Testis (tissue), 3 donors: ENCODE data around the gene CENPV. TPM values are rescaled to one million over a fixed set of nuclear protein-coding genes. Genes with fewer than 3 reads are reported as not detected.
"Not testable (repeated sequence)": the region's sequence is repeated elsewhere in the genome, so short reads cannot be mapped to it uniquely, and the experiment has no call there.

Experiments
- DNase-seq: peaks from one replicate; pipeline ENCODE4 v3.0.0-alpha.2; 2019
- H3K27ac ChIP-seq, 2 donors: fragments of 200-600 bp; sonication (generic); one replicate each; pipeline ENCODE4 v1.5.1; 2019
- H3K27me3 ChIP-seq: fragments of 200-600 bp; sonication (generic); one replicate; pipeline ENCODE4 v1.5.1; 2019
- H3K36me3 ChIP-seq: fragments of 200-600 bp; sonication (generic); one replicate; pipeline ENCODE4 v1.5.1; 2017; ENCODE audit warnings: low read depth; ENCODE audit errors: missing control alignments
- H3K4me1 ChIP-seq: fragments of 200-600 bp; sonication (generic); one replicate; pipeline ENCODE4 v1.5.1; 2019
- H3K4me3 ChIP-seq, 2 donors: fragments of 200-600 bp; sonication (generic); one replicate each; pipeline ENCODE4 v1.5.1; 2017 to 2019
- H3K9me3 ChIP-seq: fragments of 200-600 bp; sonication (generic); one replicate; pipeline ENCODE4 v1.5.1; 2017
- POLR2A ChIP-seq: fragments of 450-650 bp; IDR thresholded peaks from one replicate; pipeline ENCODE4 v1.6.1; 2017; ENCODE audit warnings: antibody characterized with exemption, mild to moderate bottlenecking, moderate library complexity
- WGBS, 2 donors: methylation state at CpG; one replicate each; pipeline ENCODE4 v1.1.5; 2018; 5-methylcytosine and 5-hydroxymethylcytosine counted together
- intact Hi-C: fragments of 100-400 bp; cut with DNase I; formaldehyde crosslinking; loops from one replicate; pipeline ENCODE4 v1.15.1; 2023; ENCODE audit warnings: low total_unique reads
- polyA plus RNA-seq: library from polyadenylated mRNA; stranded (reverse); fragments of 350-450 nt; fragmentation: Illumina TruSeq; extraction: RNeasy Lipid Tissue Mini Kit (QIAGEN cat#74804); gene quantifications from one replicate; pipeline ENCODE4 v1.2.3, GENCODE V29; 2014; ENCODE audit warnings: low read depth, low replicate concordance; ENCODE audit not compliant: insufficient read depth
- total RNA-seq, 2 donors: library from RNA; depleted of rRNA; stranded (reverse); fragments of >200 nt; gene quantifications; one replicate each; pipeline ENCODE4 v1.2.3, GENCODE V29; 2016
- TF ChIP-seq, protein P1 (sequence below), 3 experiments: fragments of 450-650 bp in 2 of 3; fragments of 200-600 bp in 1 of 3; sonication (generic) in 1 of 3; IDR thresholded peaks; one replicate each; pipeline ENCODE4 v1.5.1; 2016 to 2019; ENCODE audit warnings: antibody characterized with exemption in 3 of 3, mild to moderate bottlenecking in 2 of 3, moderate library complexity in 1 of 3

The CENPV gene
- total and polyA plus RNA-seq, 3 donors from 2014 or later = 73.5 to 119 (median 82.3) TPM

DNA sequence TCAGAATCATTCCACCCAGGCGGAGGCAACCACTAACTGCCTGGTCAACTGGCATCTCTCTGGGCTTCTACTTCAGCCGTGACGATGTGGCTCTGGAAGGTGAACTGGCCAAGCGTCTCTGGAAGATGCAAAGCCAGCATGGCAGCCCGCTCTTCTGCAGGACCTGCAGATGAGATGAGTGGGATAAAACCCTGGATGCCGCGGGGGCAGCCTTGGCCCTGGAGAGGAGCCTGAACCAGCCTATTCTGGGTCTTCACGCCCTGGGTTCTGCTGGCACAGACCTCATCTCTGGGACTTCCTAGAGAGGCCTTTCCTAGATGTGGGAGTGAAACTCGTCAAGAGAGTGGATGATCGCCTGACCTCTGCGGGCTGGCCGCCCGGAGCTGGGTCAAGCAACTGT lies 38.2 kb upstream of the CENPV start:
- no peak overlapping the region for H3K4me3 ChIP-seq
- H3K9me3 ChIP-seq = no peaks in the 10 kb centered on the region
- H3K27ac ChIP-seq = no peak overlapping the region
- WGBS, 2 donors = 92 to 95% methylated on average over 11 to 12 of the region's 13 CpGs
- intact Hi-C loops = no loop called here
- no peak for DNase-seq
- H3K36me3 ChIP-seq = no peaks in the 10 kb centered on the region
- TF ChIP-seq, protein P1, sequence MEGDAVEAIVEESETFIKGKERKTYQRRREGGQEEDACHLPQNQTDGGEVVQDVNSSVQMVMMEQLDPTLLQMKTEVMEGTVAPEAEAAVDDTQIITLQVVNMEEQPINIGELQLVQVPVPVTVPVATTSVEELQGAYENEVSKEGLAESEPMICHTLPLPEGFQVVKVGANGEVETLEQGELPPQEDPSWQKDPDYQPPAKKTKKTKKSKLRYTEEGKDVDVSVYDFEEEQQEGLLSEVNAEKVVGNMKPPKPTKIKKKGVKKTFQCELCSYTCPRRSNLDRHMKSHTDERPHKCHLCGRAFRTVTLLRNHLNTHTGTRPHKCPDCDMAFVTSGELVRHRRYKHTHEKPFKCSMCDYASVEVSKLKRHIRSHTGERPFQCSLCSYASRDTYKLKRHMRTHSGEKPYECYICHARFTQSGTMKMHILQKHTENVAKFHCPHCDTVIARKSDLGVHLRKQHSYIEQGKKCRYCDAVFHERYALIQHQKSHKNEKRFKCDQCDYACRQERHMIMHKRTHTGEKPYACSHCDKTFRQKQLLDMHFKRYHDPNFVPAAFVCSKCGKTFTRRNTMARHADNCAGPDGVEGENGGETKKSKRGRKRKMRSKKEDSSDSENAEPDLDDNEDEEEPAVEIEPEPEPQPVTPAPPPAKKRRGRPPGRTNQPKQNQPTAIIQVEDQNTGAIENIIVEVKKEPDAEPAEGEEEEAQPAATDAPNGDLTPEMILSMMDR (IDR thresholded peaks at IDR 0.05) = no peak
- TF ChIP-seq POLR2A = no peak
- H3K27me3 ChIP-seq = no peaks in the 10 kb centered on the region
- H3K4me1 ChIP-seq = no peaks in the 10 kb centered on the region

DNA sequence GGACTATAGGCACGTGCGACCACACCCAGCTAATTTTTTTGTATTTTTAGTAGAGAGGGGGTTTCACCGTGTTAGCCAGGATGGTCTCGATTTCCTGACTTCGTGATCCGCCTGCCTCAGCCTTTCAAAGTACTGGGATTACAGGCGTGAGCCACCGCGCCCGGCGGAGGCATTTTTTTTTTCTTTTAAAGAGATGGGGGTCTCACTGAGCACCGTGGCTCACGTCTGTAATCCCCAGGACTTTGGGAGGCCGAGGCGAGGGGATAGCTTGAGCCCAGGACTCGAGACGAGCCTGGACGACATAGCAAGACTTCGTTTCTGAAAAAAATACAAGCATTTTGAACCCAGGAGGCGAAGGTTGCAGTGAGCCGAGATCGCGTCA lies 32.8 kb upstream of the CENPV start:
- Histone ChIP-seq H3K4me3 (peak overlapping the region; percentile 40 to 53), H3K27ac (peak overlapping the region in 1 of 2 donors; percentile 57)
- peak; percentile 58 for DNase-seq
- intact Hi-C loops, H3K9me3 ChIP-seq, H3K4me1 ChIP-seq, H3K36me3 ChIP-seq, H3K27me3 ChIP-seq: not testable (repeated sequence)
- 36 to 48% methylated on average over 19 to 23 of the region's 23 CpGs for WGBS, 2 donors

DNA sequence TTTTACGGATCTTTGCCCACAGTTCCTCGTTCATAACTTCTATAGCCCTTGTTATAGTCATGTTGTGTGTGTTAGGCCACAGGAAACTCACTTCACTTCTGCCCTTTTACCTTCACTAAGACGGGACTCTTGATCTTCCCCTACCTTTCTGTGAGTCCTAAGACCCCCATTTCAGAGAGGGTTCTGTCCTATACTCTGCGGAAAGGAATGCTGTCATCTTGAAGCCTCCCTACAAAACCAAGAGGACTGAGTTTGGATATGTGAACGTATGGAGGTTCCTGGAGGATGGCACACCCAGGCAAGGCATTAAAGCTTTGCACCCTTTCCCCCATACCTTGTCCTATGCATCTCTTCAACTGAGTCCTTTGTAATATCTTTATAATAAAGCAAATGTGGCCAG lies 31.3 kb upstream of the CENPV start:
- DNase-seq = no peak
- TF ChIP-seq POLR2A = no peak
- TF ChIP-seq, protein P1 (IDR thresholded peaks at IDR 0.05) = no peak
- Histone ChIP-seq H3K9me3 (no peaks in the 10 kb centered on the region), H3K4me3 (no peak overlapping the region), H3K27me3 (no peaks in the 10 kb centered on the region), H3K36me3 (no peaks in the 10 kb centered on the region), H3K4me1 (peaks cover 2% of the 10 kb centered on the region), H3K27ac (peak overlapping the region in 1 of 2 donors; percentile 36)
- WGBS, 2 donors = 65 to 77% methylated on average over 5 of the region's 5 CpGs
- intact Hi-C loops = no loop called here

DNA sequence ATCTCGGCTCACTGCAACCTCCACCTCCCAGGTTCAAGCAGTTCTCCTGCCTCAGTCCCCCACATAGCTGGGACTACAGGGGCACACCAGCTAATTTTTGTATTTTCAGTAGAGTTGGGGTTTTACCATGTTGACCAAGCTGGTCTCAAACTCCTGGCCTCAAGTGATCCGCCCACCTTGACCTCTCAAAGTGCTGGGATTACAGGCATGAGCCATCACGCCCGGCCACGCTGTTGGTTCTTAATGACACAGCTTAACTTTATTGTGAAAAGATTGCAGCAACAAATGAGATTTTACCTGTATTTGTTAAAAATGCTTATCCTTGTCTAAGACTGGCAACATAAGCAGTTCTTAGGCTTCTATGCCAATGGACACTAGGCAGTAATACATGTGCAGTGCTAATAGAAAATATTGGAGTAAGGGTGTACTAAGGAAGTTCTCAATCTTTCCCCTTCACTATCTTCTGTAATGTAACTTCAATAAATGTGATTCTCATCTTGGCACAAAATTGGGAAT lies 30.6 kb upstream of the CENPV start:
- no peak overlapping the region for H3K4me3 ChIP-seq
- no peaks in the 10 kb centered on the region for H3K27me3 ChIP-seq
- 80 to 94% methylated on average over 5 of the region's 5 CpGs for WGBS, 2 donors
- no peaks in the 10 kb centered on the region for H3K9me3 ChIP-seq
- no peaks in the 10 kb centered on the region for H3K36me3 ChIP-seq
- no peak for TF ChIP-seq POLR2A
- TF ChIP-seq, protein P1 (IDR thresholded peaks at IDR 0.05) = no peak
- peak overlapping the region in 1 of 2 donors; percentile 1 for H3K27ac ChIP-seq
- intact Hi-C loops = no loop called here
- DNase-seq = no peak
- H3K4me1 ChIP-seq = peaks cover 7% of the 10 kb centered on the region

DNA sequence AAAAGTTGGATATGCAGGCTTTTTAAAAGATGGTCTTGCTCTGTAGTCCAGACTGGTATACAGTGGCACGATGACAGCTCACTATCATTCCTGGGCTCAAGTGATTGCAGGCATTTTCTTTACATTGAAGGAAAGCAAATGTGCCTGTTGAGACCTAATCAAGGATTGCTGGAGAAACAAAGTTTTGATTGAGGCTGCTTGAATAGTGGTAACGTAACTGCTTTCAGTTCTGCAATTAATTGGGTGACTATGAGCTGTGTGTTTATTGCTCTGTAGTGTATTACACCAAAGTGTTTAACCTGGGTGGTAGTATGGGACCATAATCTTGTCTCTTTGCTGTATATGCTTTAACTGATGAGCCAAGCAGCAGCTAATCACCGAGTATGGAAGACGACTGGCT lies 29.9 kb upstream of the CENPV start:
- no peak for DNase-seq
- Histone ChIP-seq H3K9me3 (no peaks in the 10 kb centered on the region), H3K27ac (peak overlapping the region in 1 of 2 donors; percentile 1), H3K4me1 (peaks cover 10% of the 10 kb centered on the region), H3K27me3 (no peaks in the 10 kb centered on the region), H3K4me3 (no peak overlapping the region), H3K36me3 (no peaks in the 10 kb centered on the region)
- intact Hi-C loops = no loop called here
- WGBS, 2 donors = 62 to 70% methylated on average over 4 of the region's 4 CpGs
- TF ChIP-seq POLR2A = no peak
- TF ChIP-seq, protein P1 (IDR thresholded peaks at IDR 0.05) = no peak
